Nephron (organoid): ENCODE data around the gene COL4A1.

Source experiments
- H3K27ac Mint-ChIP-seq, 3 experiments: 2 replicates each; pipeline ENCODE4 v1.8.0; 2020; ENCODE audit warnings: mixed read lengths in 3 of 3, mild to moderate bottlenecking in 2 of 3, moderate library complexity in 1 of 3
- H3K27me3 Mint-ChIP-seq: 2 replicates; pipeline ENCODE4 v1.8.0; 2021; ENCODE audit warnings: low read depth, mild to moderate bottlenecking, moderate library complexity, mixed read lengths
- H3K36me3 Mint-ChIP-seq: 2 replicates; pipeline ENCODE4 v1.8.0; 2020; ENCODE audit warnings: low read depth, mixed read lengths
- H3K4me1 Mint-ChIP-seq: 2 replicates; pipeline ENCODE4 v1.8.0; 2020; ENCODE audit warnings: mixed read lengths
- H3K4me3 Mint-ChIP-seq, 3 experiments: 2 replicates each; pipeline ENCODE4 v1.8.0; 2020; ENCODE audit warnings: mild to moderate bottlenecking in 3 of 3, mixed read lengths in 3 of 3, moderate library complexity in 2 of 3
- H3K9me3 Mint-ChIP-seq: 2 replicates; pipeline ENCODE4 v1.8.0; 2020; ENCODE audit warnings: mixed read lengths
- TF ChIP-seq, protein P1 (sequence below), 3 experiments: fragments of 200-600 bp; sonication (generic); IDR thresholded peaks; one replicate each; pipeline ENCODE4 v1.5.0; 2021; ENCODE audit warnings: antibody characterized with exemption in 3 of 3; ENCODE audit not compliant: unreplicated experiment in 3 of 3

COL4A1 gene

DNA sequence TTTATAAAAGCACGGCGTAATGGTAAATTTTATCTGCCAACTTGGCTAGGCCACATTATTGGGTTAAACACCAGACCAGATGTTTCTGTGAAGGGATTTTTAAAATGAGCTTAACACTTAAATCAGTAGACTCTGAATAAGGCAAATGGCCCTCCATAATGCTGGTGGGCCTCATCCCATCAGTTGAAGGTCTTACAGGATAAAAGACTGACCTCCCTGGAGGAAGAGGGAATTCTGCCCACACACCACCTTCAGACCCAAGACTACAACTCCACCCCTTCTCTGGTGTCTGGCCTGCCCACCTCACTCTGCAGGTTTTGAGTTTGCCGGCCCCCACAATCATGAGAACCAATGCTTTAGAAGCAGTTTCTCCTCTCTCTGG, 96.4 kb downstream of the COL4A1 start:
- H3K27me3 Mint-ChIP-seq, result no peaks in the 10 kb centered on the region
- H3K4me3 Mint-ChIP-seq, result no peak overlapping the region
- H3K4me1 Mint-ChIP-seq, result peaks cover under 1% of the 10 kb centered on the region
- H3K9me3 Mint-ChIP-seq, result no peaks in the 10 kb centered on the region
- H3K36me3 Mint-ChIP-seq, result peaks cover 60% of the 10 kb centered on the region
- H3K27ac Mint-ChIP-seq, result no peak overlapping the region
- TF ChIP-seq, protein P1, sequence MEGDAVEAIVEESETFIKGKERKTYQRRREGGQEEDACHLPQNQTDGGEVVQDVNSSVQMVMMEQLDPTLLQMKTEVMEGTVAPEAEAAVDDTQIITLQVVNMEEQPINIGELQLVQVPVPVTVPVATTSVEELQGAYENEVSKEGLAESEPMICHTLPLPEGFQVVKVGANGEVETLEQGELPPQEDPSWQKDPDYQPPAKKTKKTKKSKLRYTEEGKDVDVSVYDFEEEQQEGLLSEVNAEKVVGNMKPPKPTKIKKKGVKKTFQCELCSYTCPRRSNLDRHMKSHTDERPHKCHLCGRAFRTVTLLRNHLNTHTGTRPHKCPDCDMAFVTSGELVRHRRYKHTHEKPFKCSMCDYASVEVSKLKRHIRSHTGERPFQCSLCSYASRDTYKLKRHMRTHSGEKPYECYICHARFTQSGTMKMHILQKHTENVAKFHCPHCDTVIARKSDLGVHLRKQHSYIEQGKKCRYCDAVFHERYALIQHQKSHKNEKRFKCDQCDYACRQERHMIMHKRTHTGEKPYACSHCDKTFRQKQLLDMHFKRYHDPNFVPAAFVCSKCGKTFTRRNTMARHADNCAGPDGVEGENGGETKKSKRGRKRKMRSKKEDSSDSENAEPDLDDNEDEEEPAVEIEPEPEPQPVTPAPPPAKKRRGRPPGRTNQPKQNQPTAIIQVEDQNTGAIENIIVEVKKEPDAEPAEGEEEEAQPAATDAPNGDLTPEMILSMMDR (IDR thresholded peaks at IDR 0.05; ENCODE audit: unreplicated experiment in 3 of 3), result no peak

DNA sequence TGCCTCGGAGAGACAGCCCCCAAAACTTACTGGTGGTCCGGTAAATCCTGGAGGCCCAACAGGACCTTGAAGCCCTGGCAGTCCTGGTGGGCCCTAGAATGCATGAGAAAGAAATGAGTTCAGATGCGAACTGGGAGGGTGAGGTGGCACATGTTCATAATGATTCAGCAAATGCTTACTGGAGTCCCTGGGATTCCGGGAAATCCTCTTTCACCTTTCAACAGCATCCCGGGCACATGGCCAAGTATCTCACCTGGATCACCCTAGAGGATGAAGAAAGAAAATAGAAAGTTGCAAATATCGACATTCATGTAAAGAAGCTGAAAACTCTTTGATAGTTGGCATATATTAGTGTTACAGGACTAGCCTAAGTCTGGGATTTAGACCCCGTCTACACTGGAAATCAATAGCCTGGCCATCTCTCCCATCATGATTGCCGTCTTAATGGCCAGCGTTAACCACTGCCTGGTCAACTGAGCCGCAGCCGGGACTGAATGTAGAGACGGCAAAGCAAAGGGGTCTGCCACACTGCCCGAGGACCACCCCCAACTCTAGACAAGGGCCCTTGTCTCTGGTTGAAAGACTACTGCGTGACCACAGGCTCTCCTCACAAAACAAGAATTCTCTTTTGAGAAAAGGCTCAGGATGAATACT, 96.9 kb downstream of the COL4A1 start:
- TF ChIP-seq, protein P1 (IDR thresholded peaks at IDR 0.05; ENCODE audit: unreplicated experiment in 3 of 3), result no peak
- no peaks in the 10 kb centered on the region for H3K9me3 Mint-ChIP-seq
- H3K27me3 Mint-ChIP-seq, result no peaks in the 10 kb centered on the region
- H3K36me3 Mint-ChIP-seq, result peaks cover 62% of the 10 kb centered on the region
- no peak overlapping the region for H3K27ac Mint-ChIP-seq
- H3K4me3 Mint-ChIP-seq, result no peak overlapping the region
- H3K4me1 Mint-ChIP-seq, result no peaks in the 10 kb centered on the region

DNA sequence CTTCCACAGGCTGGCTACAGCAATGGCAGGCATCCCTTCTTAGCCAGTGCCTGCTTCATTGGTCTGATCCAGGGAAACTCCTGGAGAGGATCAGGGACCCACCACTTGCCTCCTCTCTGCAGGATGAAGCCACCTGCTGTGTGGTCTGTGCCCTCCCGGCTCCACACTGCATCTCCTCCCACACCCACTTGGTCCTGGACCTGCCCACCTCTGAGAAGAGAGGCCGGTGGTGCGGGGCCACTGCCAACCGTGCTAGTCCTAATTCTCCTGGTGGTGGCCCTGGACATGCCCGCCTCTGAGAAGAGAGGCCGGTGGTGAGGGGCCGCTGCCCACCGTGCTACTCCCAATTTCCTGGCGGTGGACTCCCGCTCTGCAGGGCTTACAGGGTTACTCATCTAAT, 98.8 kb downstream of the COL4A1 start:
- H3K4me3 Mint-ChIP-seq, result no peak overlapping the region
- no peaks in the 10 kb centered on the region for H3K4me1 Mint-ChIP-seq
- H3K27me3 Mint-ChIP-seq, result no peaks in the 10 kb centered on the region
- no peak overlapping the region for H3K27ac Mint-ChIP-seq
- TF ChIP-seq, protein P1 (IDR thresholded peaks at IDR 0.05; ENCODE audit: unreplicated experiment in 3 of 3), result no peak
- peaks cover 68% of the 10 kb centered on the region for H3K36me3 Mint-ChIP-seq
- no peaks in the 10 kb centered on the region for H3K9me3 Mint-ChIP-seq

DNA sequence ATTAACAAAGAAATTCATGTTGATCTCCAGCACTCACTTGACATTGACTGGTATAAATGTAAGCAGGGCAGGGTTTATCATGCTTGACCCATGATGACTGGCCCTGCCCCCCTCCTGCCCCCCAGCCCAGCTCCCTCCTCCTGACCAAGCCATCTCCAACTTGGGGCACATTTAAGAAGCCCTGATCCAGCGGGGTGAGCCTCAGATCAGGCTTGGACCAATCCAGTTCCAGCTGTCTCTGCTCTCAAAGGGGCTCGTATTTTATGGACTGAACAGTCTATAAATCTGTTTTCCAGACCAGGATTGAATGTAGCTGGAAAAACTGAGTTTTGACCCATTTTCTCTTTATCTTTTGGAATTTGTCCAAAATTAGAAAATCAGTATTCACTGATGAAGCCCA, 100.0 kb downstream of the COL4A1 start:
- Mint-ChIP-seq H3K9me3 (no peaks in the 10 kb centered on the region), H3K27ac (no peak overlapping the region), H3K4me3 (no peak overlapping the region), H3K27me3 (no peaks in the 10 kb centered on the region), H3K4me1 (no peaks in the 10 kb centered on the region), H3K36me3 (peaks cover 58% of the 10 kb centered on the region)
- TF ChIP-seq, protein P1 (IDR thresholded peaks at IDR 0.05; ENCODE audit: unreplicated experiment in 3 of 3), result no peak

DNA sequence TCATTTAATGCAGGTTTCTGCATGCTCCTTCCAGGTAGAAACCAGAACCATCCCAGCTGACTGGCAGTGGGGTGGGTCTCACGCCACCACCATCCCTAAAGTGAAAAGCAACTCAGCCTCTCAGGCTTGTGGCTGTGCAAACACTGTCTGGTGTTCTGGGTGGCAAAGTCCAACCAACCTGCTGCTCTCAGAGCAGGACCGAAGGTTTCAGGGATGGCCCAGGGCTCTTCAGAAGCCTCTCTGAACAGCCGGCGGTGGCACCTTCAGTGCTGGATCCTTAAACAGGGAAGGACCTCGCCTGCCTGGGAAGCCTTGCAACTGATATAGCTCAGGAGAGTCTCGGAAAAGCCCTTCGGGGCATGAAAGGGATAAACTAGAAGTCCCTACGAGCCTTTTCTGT, 100.8 kb downstream of the COL4A1 start:
- Mint-ChIP-seq H3K9me3 (no peaks in the 10 kb centered on the region), H3K27ac (no peak overlapping the region), H3K4me1 (no peaks in the 10 kb centered on the region), H3K4me3 (no peak overlapping the region), H3K27me3 (no peaks in the 10 kb centered on the region), H3K36me3 (peaks cover 51% of the 10 kb centered on the region)
- TF ChIP-seq, protein P1 (IDR thresholded peaks at IDR 0.05; ENCODE audit: unreplicated experiment in 3 of 3), result no peak

DNA sequence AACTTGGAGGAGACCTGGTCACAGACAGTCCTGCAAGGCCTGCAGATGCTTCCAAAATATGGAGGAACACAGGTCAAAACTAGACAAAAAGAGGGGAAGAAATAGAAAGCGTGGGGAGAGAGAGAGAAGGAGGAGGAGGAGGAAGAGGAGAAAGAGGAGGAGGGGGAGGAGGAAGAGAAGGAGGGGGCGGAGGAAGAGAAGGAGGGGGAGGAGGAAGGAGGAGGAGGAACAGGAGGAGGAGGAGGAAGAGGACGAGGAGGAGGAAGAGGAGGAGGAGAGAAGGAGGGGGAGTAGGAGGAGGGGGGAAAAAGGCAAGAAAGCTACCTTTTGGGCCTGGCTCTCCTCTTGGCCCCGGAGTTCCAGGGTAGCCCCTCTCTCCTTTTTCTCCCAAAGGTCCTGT, 105.8 kb downstream of the COL4A1 start:
- no peaks in the 10 kb centered on the region for H3K9me3 Mint-ChIP-seq
- H3K27me3 Mint-ChIP-seq, result no peaks in the 10 kb centered on the region
- H3K4me1 Mint-ChIP-seq, result no peaks in the 10 kb centered on the region
- TF ChIP-seq, protein P1 (IDR thresholded peaks at IDR 0.05; ENCODE audit: unreplicated experiment in 3 of 3), result no peak
- peaks cover 41% of the 10 kb centered on the region for H3K36me3 Mint-ChIP-seq
- H3K27ac Mint-ChIP-seq, result no peak overlapping the region
- no peak overlapping the region for H3K4me3 Mint-ChIP-seq
